Inferior parietal cortex (tissue), 1 donor: ENCODE data around the gene ZNF416.
A peak's percentile ranks its signal among the peaks of the same experiment; 100 is the strongest.

Experiments
- DNase-seq: peaks from one replicate; pipeline ENCODE4 v3.0.0-alpha.2; 2016; ENCODE audit errors: extremely low spot score

ZNF416 gene

DNA sequence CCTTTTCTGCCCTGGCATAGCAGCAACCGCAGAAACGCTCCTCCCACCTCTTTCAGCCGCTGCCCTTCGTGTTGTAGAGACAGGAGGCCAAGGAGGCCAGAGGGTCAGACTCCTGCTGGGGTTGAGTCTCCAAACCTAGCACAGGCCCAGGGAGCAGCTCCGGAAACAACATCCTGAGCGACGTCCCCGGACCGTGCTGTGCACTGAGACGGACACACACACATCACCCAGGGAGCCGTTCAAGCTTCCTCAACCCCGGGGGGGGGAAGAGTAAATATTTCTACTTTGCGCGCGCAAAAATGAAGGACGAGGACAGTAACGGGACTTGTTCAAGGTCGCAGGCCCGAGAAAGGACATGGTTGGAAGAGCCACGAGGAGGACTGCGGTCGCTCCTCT lies 19.7 kb downstream of the ZNF416 start:
- peak; percentile 5 for DNase-seq

DNA sequence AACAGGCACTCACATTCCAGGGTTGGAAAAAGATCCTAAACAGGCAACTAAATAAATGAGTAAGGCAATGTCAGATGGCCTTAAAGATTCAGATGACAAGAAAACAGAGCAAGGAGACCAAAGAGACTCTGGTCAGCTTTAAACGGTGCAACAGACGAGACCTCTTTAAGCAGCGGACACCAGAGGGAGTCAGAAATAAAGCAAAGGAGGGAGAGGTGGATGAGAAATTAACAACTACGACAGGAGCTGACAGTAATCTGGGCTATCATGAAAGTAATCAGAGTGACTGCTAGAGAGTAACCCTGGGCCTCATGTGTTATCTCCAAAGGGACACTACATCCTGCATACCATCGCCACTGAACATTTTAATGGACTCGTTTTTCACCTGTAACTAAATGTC lies 20.2 kb downstream of the ZNF416 start:
- DNase-seq = no peak

DNA sequence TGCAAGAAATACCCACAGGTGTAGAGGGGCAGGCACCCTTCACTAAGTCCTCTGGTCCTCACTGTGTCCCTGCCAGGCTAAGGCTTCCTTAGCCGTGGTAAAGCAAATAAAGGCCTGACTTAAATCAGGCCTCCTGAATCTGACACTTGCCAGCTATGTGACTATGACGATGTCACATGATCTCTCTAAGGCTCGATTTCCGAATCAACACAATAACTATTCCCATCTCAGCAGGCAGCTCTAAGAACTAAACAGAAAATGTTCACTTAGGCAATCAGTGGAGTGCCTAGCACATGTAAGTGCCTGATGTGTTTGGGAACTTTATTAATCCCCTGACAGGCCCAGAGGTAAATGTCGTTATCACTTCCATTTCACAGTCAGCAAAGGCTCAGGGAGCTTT lies 21.1 kb downstream of the ZNF416 start:
- DNase-seq = no peak

DNA sequence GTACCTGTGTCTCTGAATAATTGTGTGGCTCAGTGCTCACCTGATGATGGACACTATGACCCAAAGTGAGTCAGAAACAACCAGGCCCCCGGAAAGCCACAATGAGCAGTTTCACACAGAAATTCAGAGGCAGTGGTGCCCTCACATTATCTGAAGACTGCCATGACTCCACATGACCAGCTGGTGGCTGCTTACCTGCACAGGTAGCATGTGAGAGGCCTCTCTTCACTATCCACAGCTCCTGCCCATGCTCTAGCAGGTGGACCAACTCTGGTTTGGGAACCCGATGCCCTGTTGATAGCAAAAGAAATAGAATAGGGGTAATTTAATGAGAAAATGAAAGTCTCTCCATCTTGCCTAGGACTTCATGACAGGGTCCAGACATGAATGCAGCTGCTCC lies 26.3 kb downstream of the ZNF416 start:
- no peak for DNase-seq

DNA sequence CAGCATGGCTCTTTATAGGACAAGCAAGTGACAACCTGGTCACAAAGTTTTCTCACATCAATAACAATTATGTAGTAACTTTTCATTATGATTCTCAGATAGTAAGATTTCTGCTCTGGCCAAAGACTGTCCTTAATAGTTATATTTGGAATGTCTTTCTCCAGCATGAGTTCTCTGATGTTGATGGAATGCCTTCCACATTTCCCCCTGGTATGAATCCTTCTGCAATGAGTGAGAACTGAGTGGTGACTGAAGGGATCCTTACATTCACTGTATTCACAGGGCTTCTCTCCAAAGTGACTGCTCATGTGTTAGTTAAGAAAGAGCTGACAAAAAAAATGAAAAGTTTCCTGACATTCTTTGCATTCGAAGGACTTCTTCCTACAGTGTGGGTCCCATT lies 32.2 kb downstream of the ZNF416 start:
- no peak for DNase-seq

DNA sequence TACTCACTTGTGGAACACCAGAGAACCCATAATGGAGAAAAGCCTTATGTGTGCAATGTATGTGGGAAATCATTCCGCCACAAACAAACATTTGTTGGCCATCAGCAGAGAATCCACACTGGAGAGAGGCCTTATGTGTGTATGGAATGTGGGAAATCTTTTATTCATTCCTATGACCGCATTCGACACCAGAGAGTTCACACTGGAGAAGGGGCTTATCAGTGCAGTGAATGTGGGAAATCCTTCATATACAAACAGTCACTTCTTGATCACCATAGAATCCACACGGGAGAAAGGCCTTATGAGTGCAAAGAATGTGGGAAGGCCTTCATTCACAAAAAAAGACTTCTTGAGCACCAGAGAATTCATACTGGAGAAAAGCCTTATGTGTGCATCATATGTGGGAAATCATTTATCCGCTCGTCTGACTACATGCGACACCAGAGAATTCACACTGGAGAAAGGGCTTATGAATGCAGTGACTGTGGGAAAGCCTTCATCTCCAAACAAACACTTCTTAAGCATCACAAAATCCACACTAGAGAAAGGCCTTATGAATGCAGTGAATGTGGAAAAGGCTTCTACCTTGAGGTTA lies 40.7 kb downstream of the ZNF416 start:
- no peak for DNase-seq

DNA sequence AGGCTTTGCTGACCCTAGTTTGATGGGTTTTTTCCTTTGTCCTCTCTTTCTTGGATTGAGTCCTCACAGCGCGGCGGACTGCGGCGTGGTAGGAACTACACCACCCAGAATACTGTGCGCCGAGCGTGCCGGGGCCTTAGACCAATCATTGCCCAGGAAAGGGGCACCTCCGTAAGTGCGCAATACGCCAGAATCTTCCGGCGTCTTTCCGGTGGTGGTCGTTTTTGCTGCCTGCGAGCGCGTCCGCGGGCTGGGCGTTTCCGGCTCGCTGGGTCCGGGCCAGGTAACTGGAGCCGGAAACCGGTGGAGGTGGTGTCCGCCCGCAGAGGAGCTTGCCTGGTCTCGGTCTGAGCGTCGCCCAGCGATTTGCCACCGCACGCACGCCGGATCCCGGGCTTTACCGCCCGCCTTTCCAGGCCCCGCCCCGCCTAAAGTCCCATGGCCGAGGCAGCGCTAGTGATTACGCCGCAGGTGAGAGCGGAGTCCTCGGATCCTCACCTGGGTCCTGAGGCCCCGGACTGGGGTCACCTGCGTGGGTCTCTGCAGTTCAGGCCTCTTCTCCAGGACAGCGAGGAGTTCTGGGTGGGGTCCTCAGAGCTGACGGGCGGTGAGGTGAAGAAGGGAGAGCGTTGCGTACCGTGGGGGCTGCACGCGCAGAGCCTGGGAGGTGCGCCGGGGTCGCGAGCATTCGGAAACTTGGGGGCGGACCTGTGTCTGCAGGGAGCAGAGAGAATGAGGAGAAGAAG lies 51.4 kb downstream of the ZNF416 start, which contains the start of gene ZNF549:
TSS of gene ZNF549 (plus strand) at position 221 of the 746 bp plus-strand sequence. CDS start at position 439, 218 bp downstream.
- DNase-seq = peak; percentile 87
